22Rv1 (cell line): ENCODE results near the gene COG5.

Source experiments
- H3K27ac ChIP-seq: fragments of 450-650 bp; 2 replicates; pipeline ENCODE4 v1.5.1; 2017
- CTCF ChIP-seq: fragments of 450-650 bp; IDR thresholded peaks from 2 replicates; pipeline ENCODE4 v1.5.1; 2017; ENCODE audit warnings: mild to moderate bottlenecking
- ZFX ChIP-seq: fragments of 450-650 bp; IDR thresholded peaks from 2 replicates; pipeline ENCODE4 v1.6.1; 2017; ENCODE audit warnings: antibody characterized with exemption, borderline replicate concordance

Gene COG5

GRCh38 chr7:107441581-107442422 lies 121.9 kb downstream of the COG5 start:
- TF ChIP-seq ZFX = no peak
- no peak for TF ChIP-seq CTCF
- no peak overlapping the region for H3K27ac ChIP-seq

GRCh38 chr7:107439025-107439424 lies 124.7 kb downstream of the COG5 start:
- no peak for TF ChIP-seq ZFX
- TF ChIP-seq CTCF = no peak
- no peak overlapping the region for H3K27ac ChIP-seq

GRCh38 chr7:107435749-107436148 lies 128.0 kb downstream of the COG5 start:
- no peak overlapping the region for H3K27ac ChIP-seq
- TF ChIP-seq CTCF = no peak
- no peak for TF ChIP-seq ZFX

GRCh38 chr7:107432261-107432660 lies 131.5 kb downstream of the COG5 start:
- TF ChIP-seq ZFX (no peak), CTCF (no peak)
- H3K27ac ChIP-seq = no peak overlapping the region

- TF ChIP-seq ZFX (no peak), CTCF (no peak)
- no peak overlapping the region for H3K27ac ChIP-seq
Observed at GRCh38 chr7:107430057-107430456, 133.7 kb downstream of the COG5 start.

- H3K27ac ChIP-seq = no peak overlapping the region
- TF ChIP-seq CTCF (no peak), ZFX (no peak)
Observed at GRCh38 chr7:107428642-107429041, 135.1 kb downstream of the COG5 start.

- H3K27ac ChIP-seq = no peak overlapping the region
- no peak for TF ChIP-seq CTCF
- no peak for TF ChIP-seq ZFX
Observed at GRCh38 chr7:107427462-107427861, 136.3 kb downstream of the COG5 start.
